NCI-H2081 treated with DMSO at 0.1 percent for 48 hours (cell line): ENCODE data around the gene NTM.
"Not testable (repeated sequence)": the region's sequence is repeated elsewhere in the genome, so short reads cannot be mapped to it uniquely, and the experiment has no call there.

Experiments used
- DNase-seq: peaks from one replicate; lab custom pipeline; 2025; lab: John Stamatoyannopoulos, UW

The NTM gene

DNA sequence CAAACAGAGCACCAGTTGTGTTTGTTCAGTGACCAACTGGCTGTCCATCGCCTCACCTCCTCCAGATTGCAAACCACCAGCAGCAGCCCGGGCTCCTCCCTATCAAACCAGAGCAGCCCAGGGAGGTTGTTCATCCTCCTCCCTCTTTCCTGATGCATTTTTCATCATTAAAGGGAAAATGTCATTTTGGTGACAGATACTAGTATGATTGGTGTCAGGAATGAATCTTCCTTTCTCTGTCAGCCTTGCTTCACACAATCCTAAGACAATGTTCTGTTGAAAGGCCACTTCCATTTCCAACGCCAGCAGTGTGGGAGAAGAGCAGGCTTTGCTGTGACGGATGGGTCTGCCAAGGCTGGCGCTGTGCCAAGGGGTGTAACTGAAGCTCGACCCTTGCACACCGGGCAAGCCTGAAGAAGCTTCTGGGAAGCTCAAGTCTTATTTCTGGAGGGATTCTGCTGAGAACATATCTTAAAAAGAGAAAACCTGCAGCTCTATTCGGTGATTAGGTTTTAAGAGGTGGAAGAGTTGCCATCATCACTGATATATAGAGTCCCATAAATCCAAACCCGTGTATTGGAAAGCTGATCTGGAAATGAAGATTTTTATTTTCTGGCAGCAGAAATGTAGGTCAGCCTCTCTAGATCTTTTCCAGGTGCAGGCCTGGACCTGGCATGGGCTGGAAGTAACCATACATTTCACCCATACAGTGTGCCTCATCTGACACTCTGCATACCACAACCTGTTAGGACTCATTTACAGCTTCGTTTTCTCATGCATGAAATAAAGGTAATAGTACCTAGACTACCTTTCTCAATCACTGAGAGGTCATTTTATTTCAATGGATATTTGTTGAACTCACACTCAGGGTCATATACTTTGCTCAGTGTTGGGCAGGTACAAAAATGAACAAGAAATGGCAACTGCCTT lies 524.5 kb downstream of the NTM start:
- no peak for DNase-seq

GRCh38 chr11:131895865-131896264 lies 525.5 kb downstream of the NTM start:
- no peak for DNase-seq

- no peak for DNase-seq
These were observed 526.7 kb downstream of the NTM start for GRCh38 chr11:131896978-131897615.

- DNase-seq: no peak
These were observed 527.5 kb downstream of the NTM start for GRCh38 chr11:131897956-131898355.

- no peak for DNase-seq
These were observed 528.5 kb downstream of the NTM start for GRCh38 chr11:131898949-131899348.

DNA sequence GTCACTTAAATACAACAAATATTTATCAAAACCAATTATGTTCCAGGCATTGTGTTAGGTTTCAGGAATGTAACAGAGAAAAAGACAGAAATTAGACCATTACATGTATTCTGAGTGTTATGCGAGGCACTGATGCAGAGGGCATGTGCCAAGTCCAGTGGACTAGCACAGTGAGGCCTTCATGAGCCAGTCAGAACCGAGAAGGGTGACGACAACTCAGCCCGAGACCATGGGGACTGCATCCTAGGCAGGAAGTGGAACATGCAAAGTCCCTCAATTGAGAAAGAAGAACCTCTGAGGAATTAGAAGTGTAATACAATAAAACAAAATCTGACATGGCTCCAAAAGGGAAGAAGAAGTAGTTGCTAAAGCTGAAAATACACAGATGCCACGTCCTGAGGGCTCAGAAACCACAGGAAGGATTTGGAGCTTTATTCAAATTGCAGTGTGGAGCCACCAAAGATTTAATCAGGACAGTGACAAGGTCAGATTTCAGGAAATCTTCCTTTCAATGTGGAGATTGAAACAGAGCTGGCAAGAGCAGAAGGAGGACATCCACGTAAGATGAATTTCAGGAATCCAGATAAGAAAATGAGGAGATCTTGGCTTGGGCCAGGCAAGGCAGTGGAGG lies 529.6 kb downstream of the NTM start:
- DNase-seq: no peak

DNA sequence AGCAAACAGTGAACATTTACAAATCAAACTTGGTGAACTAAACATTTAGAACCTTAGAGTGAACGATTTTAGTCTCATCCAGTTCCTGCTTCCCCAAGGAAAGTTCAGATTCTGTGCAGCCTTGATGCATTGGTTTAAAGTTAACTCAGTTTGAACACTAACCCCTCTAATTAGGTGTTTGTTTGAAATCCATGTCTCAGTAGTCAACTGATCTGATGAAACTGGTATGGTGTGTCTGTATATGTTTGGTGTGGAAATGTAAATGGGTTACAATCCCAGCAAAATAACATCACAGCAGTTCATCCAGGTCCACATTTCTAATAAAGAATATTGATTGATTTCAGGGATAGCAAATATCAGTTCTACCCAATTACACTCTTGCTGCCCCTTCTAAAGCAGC lies 532.0 kb downstream of the NTM start:
- DNase-seq: no peak

DNA sequence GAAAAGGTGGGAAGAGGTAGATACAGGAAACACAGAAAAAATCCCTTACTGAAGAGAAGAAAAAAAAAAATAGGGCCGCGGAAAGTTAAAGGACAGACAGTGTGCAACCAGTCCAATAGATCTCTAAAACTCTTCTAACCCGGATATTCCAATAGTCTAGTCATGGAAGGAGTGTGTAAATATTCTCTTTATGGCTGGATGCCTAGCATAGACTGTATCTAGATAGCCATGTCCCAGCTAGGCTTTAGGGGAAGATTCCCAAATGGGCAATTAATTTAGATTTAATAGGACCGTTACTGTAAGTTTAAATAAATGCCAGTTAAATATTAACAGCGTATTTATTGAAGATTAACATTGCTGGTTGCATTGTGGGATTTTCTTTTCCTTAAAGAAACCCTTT lies 532.7 kb downstream of the NTM start:
- no peak for DNase-seq

GRCh38 chr11:131904756-131905155 lies 534.3 kb downstream of the NTM start:
- no peak for DNase-seq

DNA sequence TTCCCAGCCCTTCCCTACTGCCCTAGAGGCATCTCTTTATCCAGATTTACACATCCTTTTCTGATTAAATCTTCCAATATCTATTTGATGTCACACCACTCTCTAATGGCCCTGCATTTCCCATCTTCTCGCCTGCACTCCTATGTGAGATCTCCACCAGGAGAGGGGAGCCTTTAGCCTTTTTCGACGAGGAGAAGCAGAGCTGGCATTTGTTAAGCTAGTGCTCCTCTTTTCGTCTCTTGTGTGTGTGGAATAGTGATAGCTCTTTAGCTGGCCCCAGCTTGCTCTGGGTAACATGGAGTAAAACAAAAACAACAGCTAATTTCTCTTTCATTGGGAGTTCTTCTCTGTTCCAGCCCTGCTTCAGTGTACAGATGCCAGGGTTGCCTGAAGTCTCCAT lies 536.5 kb downstream of the NTM start:
- no peak for DNase-seq

- no peak for DNase-seq
These were observed 537.0 kb downstream of the NTM start for GRCh38 chr11:131907371-131907770.

DNA sequence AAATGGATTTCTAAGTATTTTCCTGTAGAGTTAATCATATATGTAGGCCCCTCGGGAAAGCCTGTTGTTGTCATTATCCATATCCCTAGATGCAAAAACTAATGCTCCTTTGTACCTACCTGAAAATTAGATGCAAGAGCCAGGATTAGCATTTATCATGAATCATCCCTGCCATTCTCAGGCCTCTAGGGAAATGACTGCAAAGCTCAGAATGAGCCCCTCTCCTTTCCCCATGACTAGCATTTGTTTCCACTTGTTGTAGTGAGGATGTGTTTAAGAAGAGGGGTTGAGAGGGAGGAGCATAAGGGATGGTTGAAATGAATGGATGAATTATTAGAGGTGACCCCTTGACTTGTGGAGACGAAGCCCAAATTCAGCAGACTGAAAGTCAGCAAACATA lies 537.9 kb downstream of the NTM start:
- DNase-seq: no peak

DNA sequence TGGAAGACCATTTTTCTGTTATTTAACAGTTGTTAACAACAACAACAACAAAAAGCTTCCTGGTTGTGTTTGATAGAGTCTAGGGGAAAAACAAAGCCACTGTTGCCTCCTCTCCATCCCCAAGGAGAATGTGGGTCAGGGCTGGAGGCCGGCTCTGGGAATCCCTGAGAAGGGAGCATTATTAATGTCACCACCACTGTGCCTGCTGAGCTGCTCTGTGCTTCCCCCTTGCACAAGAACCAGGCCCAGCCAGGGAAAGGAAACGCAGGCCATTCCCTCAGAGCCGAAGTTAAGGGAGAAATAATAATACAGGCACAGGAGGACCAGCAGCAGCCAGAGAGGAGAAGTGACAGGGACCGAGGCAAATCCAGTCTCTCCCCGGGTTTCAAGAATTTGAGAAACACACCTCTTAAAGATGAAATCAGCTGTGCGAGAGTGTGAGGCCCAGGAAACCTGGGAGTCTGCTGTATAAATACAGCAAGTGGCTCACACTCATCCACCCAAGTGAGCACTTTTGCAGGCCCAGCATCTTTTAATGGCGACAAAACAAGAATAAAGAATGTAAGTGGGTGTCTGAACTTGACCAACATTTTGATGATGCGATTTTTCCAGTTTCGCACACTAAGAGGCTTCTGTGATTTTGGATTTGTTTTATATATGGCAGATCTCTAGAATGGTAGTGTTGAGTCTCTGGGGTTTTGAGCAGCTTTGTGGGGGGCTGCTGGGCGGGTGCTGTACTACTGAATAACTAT lies 539.2 kb downstream of the NTM start:
- DNase-seq: no peak

DNA sequence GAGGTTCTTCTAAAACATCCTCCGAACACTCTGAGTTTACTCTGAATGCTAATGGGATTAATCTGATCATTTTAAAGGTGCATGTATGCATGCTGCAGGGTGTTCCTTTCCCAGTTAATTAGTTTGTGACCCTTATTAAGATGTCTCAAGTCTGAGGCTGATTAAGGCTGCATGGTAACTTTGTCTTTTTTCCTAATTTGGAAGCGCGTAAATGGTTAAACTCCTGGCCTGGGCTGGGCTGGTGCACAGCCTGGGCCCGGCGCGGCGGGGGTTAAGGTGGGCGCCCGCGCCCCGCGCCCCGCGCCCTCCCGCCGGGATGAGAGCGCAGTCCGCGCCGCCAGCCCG lies 539.7 kb downstream of the NTM start:
- no peak for DNase-seq

DNA sequence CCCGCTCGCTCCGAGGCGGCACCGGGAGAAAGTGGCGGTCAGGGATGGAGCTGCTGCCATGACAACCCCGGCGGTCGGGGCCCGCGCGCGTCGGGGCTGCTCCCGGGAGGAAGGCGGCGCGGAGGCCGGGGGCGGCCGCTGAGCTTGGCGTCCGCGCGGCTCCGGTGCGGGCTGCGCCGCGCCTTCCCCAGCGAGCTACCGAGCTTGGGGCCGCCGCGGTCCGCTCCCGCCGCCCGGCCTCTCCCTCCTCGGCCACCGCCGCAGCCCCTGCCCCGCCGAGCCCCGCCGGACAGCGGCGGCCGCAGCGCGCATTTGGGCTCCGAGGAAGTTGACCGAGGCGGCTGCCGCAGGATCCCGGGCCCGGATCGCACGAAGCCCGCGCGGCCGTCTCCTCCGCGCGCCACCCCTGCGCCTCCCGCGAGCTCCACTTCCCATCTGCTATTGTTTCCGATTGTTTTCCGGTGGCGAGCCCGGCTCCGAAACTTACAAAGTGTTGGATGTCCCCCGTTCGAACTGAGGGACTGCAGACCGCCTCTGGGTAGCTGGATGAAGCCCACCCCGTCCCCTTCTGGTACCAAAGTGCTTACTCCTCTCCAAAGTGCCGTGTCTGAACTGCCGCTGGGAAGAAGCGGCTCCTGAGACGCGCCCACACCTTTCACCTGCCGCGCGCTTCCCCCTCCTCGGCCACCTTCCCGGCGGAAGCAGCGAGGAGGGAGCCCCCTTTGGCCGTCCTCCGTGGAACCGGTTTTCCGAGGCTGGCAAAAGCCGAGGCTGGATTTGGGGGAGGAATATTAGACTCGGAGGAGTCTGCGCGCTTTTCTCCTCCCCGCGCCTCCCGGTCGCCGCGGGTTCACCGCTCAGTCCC lies 540.3 kb downstream of the NTM start:
- no peak for DNase-seq

DNA sequence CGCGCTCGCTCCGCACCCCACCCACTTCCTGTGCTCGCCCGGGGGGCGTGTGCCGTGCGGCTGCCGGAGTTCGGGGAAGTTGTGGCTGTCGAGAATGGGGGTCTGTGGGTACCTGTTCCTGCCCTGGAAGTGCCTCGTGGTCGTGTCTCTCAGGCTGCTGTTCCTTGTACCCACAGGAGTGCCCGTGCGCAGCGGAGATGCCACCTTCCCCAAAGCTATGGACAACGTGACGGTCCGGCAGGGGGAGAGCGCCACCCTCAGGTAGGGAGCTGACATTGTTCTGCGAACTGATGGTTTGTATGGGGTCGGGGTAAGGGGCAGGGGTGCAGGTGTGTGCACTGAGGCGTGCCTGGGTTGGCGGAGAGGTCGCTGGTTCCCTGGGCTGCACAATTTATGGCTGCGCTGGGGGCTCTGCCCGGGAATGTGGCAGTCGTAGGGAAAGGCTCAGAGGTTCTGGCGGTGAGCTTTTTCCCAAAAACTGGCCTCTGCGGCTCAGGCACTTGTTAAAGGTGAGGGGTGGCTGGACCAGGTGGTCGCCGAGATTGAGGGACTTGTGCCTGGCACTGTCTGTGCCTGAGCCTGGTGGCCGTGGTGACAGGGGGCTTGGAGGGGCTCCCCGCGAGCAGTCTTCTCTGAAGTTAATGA lies 541.1 kb downstream of the NTM start:
- DNase-seq: not testable (repeated sequence)

DNA sequence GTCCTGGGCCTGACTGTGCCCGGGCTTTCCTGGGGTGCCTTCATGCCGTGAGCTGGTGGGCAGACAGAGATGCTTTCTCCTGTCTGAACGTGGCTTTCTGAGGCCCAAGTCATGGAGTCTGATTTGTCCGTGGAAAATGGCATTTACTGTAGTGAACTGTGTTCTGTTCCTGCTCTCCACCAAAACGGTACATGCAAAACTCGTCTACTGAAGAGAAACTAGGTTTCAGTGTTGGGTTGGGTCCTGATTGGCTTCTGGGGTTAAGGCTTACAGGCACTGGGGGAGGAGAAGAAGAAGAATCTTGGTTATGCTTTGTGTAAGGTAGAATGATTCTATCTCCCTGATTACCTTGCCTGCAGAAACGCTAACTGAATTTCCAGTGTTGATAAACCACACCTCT lies 541.7 kb downstream of the NTM start:
- no peak for DNase-seq

GRCh38 chr11:131913267-131913666 lies 542.9 kb downstream of the NTM start:
- DNase-seq: no peak

DNA sequence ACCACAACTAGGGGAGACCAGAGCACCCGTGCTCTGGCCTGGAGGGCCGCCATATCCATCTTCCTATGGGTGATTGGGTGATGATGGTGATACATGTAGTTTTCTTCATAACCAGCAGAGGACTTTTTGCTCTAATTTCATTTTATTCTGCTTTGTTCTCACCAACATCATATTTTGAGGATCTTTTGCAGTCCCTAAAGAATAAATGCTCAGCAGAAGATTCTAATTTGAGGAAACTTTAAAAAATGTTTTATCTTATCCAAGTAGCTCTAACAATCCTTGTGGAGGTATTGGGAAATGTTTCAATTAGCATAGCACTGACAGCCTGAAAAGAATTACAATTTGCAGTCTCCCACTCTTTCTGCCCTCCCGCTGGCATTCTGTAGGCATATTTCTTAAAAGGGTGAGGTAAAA lies 544.0 kb downstream of the NTM start:
- no peak for DNase-seq

DNA sequence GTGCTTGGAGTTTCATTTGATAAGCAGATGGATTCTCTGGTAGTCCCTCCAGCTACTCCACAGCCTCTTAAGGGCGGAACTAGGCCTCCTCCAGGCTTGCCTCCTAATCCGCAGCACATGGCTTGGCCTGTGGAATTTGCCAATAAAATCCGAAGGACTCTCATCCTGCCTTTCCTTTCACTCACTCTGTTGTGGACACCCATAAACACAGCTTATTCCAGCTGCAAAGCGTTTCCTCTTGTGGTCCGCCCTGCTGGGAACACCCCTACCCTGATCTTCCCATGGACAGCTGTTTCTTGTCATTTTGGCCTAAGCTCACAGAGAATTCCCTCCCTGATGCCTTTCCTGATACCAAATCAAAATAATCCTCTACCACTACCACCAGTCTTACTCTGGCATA lies 546.2 kb downstream of the NTM start:
- DNase-seq: no peak
